ENCODE data around the gene FAM13C. TPM values are rescaled to one million over a fixed set of nuclear protein-coding genes. Genes with fewer than 3 reads are reported as not detected.

Gene FAM13C
- total RNA-seq, 6 experiments from 2014 or later: 0.49 to 7.4 (median 1.5) TPM

DNA sequence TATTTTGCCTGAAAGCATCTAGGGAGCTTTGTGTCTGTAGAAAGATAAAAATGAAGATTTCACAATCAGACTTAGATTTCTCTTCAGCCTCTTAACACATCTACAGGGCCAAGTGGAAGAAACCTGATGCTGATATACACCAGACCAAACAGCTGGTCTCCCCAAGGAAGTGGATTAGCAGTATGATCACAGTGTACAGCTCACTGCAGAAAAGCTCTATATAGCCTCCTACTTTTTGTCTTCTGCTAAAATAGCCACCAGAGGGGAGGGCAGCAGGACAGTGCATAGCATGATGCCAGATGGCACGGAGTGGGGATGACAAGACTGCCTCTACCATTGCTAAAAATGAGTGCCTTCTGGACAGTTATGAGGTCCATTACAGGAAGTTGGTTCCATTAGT lies 16.0 kb downstream of the FAM13C start:
- Histone ChIP-seq H3K9me3 (no peaks in the 10 kb centered on the region), H3K27ac (no peak overlapping the region), H3K4me1 (no peaks in the 10 kb centered on the region), H3K36me3 (no peaks in the 10 kb centered on the region), H3K27me3 (no peaks in the 10 kb centered on the region), H3K4me3 (no peak overlapping the region)
- intact Hi-C loops (cut with DNase I): no loop called here
- DNase-seq (no peak), ATAC-seq (no peak)
- no CpG with 5 or more reads among the region's 1 CpG for WGBS (ENCODE audit: insufficient coverage, low coverage, low lambda C conversion rate, missing lambda C conversion rate)
- TF ChIP-seq, protein P1, sequence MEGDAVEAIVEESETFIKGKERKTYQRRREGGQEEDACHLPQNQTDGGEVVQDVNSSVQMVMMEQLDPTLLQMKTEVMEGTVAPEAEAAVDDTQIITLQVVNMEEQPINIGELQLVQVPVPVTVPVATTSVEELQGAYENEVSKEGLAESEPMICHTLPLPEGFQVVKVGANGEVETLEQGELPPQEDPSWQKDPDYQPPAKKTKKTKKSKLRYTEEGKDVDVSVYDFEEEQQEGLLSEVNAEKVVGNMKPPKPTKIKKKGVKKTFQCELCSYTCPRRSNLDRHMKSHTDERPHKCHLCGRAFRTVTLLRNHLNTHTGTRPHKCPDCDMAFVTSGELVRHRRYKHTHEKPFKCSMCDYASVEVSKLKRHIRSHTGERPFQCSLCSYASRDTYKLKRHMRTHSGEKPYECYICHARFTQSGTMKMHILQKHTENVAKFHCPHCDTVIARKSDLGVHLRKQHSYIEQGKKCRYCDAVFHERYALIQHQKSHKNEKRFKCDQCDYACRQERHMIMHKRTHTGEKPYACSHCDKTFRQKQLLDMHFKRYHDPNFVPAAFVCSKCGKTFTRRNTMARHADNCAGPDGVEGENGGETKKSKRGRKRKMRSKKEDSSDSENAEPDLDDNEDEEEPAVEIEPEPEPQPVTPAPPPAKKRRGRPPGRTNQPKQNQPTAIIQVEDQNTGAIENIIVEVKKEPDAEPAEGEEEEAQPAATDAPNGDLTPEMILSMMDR (IDR thresholded peaks at IDR 0.05): no peak
- no peak for TF ChIP-seq POLR2A (IDR thresholded peaks at IDR 0.05)

DNA sequence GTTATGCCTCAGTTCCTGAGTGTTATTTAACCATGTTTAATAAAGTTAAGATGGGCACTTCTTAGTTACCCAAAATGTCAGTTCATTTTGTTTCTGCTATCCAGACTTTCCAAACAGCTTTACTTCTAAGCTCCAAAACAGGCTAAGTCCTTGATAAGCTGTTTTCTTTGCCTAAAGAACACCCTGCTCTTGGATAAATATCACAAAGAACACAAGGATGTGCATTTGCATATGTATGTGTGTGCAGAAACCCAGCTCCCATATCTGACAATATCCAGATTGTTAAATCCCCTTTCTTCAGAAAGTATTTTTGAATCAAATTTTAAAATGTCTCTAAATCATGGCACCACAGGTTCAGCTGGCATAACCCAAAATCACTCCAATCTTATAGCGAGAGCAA lies 19.6 kb downstream of the FAM13C start:
- ATAC-seq (no peak), DNase-seq (no peak)
- Histone ChIP-seq H3K27me3 (no peaks in the 10 kb centered on the region), H3K4me3 (no peak overlapping the region), H3K36me3 (no peaks in the 10 kb centered on the region), H3K27ac (no peak overlapping the region), H3K4me1 (no peaks in the 10 kb centered on the region), H3K9me3 (no peaks in the 10 kb centered on the region)
- no peak for TF ChIP-seq POLR2A (IDR thresholded peaks at IDR 0.05)
- TF ChIP-seq, protein P1 (IDR thresholded peaks at IDR 0.05): no peak
- intact Hi-C loops (cut with DNase I): no loop called here
- 100% methylated on average over 1 of the region's 1 CpG for WGBS (ENCODE audit: insufficient coverage, low coverage, low lambda C conversion rate, missing lambda C conversion rate)

DNA sequence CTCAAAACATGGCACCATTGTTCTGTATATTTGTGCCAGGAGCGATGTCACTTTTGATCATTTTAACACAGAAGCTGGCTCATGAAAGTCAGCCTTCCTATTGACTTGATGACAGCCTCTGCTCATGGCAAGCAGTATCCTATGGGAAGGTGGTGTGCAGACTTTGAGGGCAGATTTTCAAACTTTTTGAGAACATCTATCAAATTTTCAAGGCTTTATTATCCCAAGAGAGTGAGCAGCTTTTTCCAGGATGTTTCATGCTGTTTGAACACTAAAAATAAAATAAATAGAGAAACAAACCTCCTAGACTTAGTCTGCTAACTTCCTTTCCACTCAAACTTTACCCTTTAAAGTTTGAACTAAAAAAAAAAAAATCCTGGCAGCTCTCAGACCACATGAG lies 20.3 kb downstream of the FAM13C start:
- TF ChIP-seq, protein P1 (IDR thresholded peaks at IDR 0.05): no peak
- no peak for TF ChIP-seq POLR2A (IDR thresholded peaks at IDR 0.05)
- Histone ChIP-seq H3K9me3 (no peaks in the 10 kb centered on the region), H3K4me1 (peaks cover 0 to 3% (median 0%) of the 10 kb centered on the region in 4 donors), H3K27ac (no peak overlapping the region), H3K4me3 (no peak overlapping the region), H3K27me3 (no peaks in the 10 kb centered on the region), H3K36me3 (no peaks in the 10 kb centered on the region)
- 100% methylated on average over 1 of the region's 1 CpG for WGBS (ENCODE audit: insufficient coverage, low coverage, low lambda C conversion rate, missing lambda C conversion rate)
- ATAC-seq (peak in 1 of 4 donors; percentile 16), DNase-seq (no peak)
- intact Hi-C loops (cut with DNase I): no loop called here

DNA sequence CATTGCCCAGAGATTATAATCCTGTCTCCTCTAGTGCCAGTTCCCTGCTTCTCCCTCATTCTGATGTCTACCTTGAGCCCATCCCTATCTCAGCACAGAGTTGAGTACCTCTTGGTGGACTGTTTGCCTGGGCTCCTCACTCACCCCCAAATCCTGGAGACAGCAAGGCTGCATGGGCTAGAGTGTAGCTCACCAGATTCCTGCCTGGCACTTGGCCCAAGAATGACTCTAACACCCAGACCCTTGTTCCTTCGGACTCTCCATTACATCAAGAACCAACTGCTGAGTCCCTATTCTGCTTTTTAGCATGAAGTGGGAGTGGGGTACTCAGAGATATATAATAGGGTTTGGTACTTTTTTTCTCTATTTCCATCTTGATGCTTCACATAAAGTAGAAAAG lies 22.1 kb downstream of the FAM13C start:
- ATAC-seq: no peak
- WGBS (ENCODE audit: insufficient coverage, low coverage, low lambda C conversion rate, missing lambda C conversion rate): 75% methylated on average over 1 of the region's 1 CpG
- no peaks in the 10 kb centered on the region for H3K36me3 ChIP-seq
- DNase-seq: no peak
- H3K4me1 ChIP-seq: peaks cover 0 to 9% (median 0%) of the 10 kb centered on the region in 4 donors
- TF ChIP-seq, protein P1 (IDR thresholded peaks at IDR 0.05): no peak
- no peak for TF ChIP-seq POLR2A (IDR thresholded peaks at IDR 0.05)
- no peaks in the 10 kb centered on the region for H3K27me3 ChIP-seq
- H3K9me3 ChIP-seq: no peaks in the 10 kb centered on the region
- intact Hi-C loops (cut with DNase I): no loop called here
- H3K4me3 ChIP-seq: no peak overlapping the region
- no peak overlapping the region for H3K27ac ChIP-seq

DNA sequence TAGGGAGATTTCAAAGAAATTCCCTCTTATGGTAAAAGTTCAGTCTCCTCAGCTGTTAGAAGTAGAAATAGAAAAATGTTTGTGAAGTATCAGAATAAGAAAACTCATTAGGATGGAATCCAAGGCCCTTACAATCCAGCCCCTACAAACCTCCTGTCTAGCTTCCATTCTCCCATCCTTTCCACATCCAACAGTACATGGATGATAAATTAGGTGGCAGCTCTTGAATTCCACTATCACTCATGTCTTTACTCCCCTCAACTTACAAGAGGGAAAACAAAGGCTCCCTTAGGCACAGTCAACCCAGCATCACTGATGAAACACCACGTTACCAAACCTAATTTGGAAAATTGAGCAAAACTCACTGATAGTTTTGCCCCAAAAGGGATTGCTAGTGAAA lies 23.0 kb downstream of the FAM13C start:
- WGBS (ENCODE audit: insufficient coverage, low coverage, low lambda C conversion rate, missing lambda C conversion rate): 78% methylated on average over 1 of the region's 1 CpG
- intact Hi-C loops (cut with DNase I): no loop called here
- ATAC-seq: no peak
- Histone ChIP-seq H3K36me3 (no peaks in the 10 kb centered on the region), H3K27me3 (no peaks in the 10 kb centered on the region), H3K9me3 (no peaks in the 10 kb centered on the region), H3K4me1 (peaks cover 0 to 9% (median 0%) of the 10 kb centered on the region in 4 donors), H3K27ac (no peak overlapping the region), H3K4me3 (no peak overlapping the region)
- TF ChIP-seq, protein P1 (IDR thresholded peaks at IDR 0.05): no peak
- no peak for TF ChIP-seq POLR2A (IDR thresholded peaks at IDR 0.05)
- no peak for DNase-seq
